Measurements from ENCODE around the gene HLA-DMB.

Gene HLA-DMB

GRCh38 chr6:32903952-32904351 lies 36.9 kb downstream of the HLA-DMB start:
- no peak for DNase-seq

GRCh38 chr6:32895006-32895345 lies 45.9 kb downstream of the HLA-DMB start:
- no peak for DNase-seq

GRCh38 chr6:32894085-32895005 lies 46.5 kb downstream of the HLA-DMB start:
- DNase-seq: peak; percentile 86 to 94 (median 90)

GRCh38 chr6:32890831-32891230 lies 50.0 kb downstream of the HLA-DMB start:
- DNase-seq: no peak

GRCh38 chr6:32889533-32889932 lies 51.3 kb downstream of the HLA-DMB start:
- no peak for DNase-seq

GRCh38 chr6:32888576-32888975 lies 52.3 kb downstream of the HLA-DMB start:
- no peak for DNase-seq

GRCh38 chr6:32887616-32888015 lies 53.2 kb downstream of the HLA-DMB start:
- no peak for DNase-seq

- DNase-seq: no peak
Observed at GRCh38 chr6:32886681-32887383, 54.0 kb downstream of the HLA-DMB start.

GRCh38 chr6:32885698-32886286 lies 55.0 kb downstream of the HLA-DMB start:
- DNase-seq: no peak
